Keratinocyte (primary cell): ENCODE measurements around the gene OGA. TPM values are rescaled to one million over a fixed set of nuclear protein-coding genes. Genes with fewer than 3 reads are reported as not detected.

ENCODE experiments used
- DNase-seq: peaks from one replicate; pipeline ENCODE4 v3.0.0-alpha.2; 2011; ENCODE audit warnings: low read depth, missing footprints, low spot score
- FAIRE-seq: peaks from 2 replicates; lab custom pipeline; 2011; peaks lifted over from hg19 to GRCh38; lab: Jason Lieb, UNC
- H2AFZ ChIP-seq: 2 replicates; pipeline ENCODE4 v1.6.0; 2012; ENCODE audit warnings: low read length, control low read depth, inconsistent platforms; ENCODE audit not compliant: control insufficient read depth
- H3K27ac ChIP-seq: 2 replicates; pipeline ENCODE4 v1.5.1; 2011; ENCODE audit warnings: low read length; ENCODE audit not compliant: control insufficient read depth, insufficient read depth
- H3K27me3 ChIP-seq: 3 replicates; pipeline ENCODE4 v1.6.0; 2011; ENCODE audit warnings: low read length; ENCODE audit not compliant: control insufficient read depth, insufficient read depth; ENCODE audit errors: extremely low read depth
- H3K36me3 ChIP-seq, 2 experiments: 2 replicates in 1 of 2; 3 replicates in 1 of 2; pipeline ENCODE4 v1.5.1; 2011; ENCODE audit warnings: low read length in 2 of 2, mild to moderate bottlenecking in 1 of 2; ENCODE audit not compliant: control insufficient read depth in 2 of 2, insufficient read depth in 2 of 2; ENCODE audit errors: extremely low read depth in 1 of 2
- H3K4me1 ChIP-seq: 3 replicates; pipeline ENCODE4 v1.5.1; 2011; ENCODE audit warnings: low read length; ENCODE audit not compliant: control insufficient read depth, insufficient read depth; ENCODE audit errors: extremely low read depth
- H3K4me2 ChIP-seq: 3 replicates; pipeline ENCODE4 v1.6.0; 2011; ENCODE audit warnings: low read depth, low read length; ENCODE audit not compliant: control insufficient read depth, insufficient read depth; ENCODE audit errors: extremely low read depth
- H3K4me3 ChIP-seq, 3 experiments: fragments of 200-600 bp in 1 of 3; sonication (generic) in 1 of 3; 2 replicates in 2 of 3; 3 replicates in 1 of 3; pipeline ENCODE4 v1.5.1; 2011 to 2016; ENCODE audit warnings: low read length in 3 of 3, mild to moderate bottlenecking in 3 of 3, control low read depth in 2 of 3, inconsistent platforms in 1 of 3, low read depth in 1 of 3, mixed read lengths in 1 of 3, mixed run types in 1 of 3, moderate library complexity in 1 of 3; ENCODE audit not compliant: control insufficient read depth in 2 of 3, insufficient read depth in 2 of 3; ENCODE audit errors: extremely low read depth in 1 of 3
- H3K79me2 ChIP-seq: 2 replicates; pipeline ENCODE4 v1.6.0; 2012; ENCODE audit warnings: low read length; ENCODE audit not compliant: control insufficient read depth, insufficient read depth
- H3K9ac ChIP-seq: 3 replicates; pipeline ENCODE4 v1.6.0; 2011; ENCODE audit warnings: low read length; ENCODE audit not compliant: control insufficient read depth, insufficient read depth; ENCODE audit errors: extremely low read depth
- H3K9me1 ChIP-seq: 3 replicates; pipeline ENCODE4 v1.6.0; 2011; ENCODE audit warnings: low read length; ENCODE audit not compliant: control insufficient read depth, insufficient read depth; ENCODE audit errors: extremely low read depth
- H3K9me3 ChIP-seq: 2 replicates; pipeline ENCODE4 v1.5.1; 2012; ENCODE audit warnings: low read depth, low read length; ENCODE audit not compliant: control insufficient read depth
- H4K20me1 ChIP-seq: 3 replicates; pipeline ENCODE4 v1.6.0; 2011; ENCODE audit warnings: low read length; ENCODE audit not compliant: control insufficient read depth, insufficient read depth; ENCODE audit errors: extremely low read depth
- CTCF ChIP-seq, 3 experiments: IDR thresholded peaks in 1 of 3; conservative IDR thresholded peaks in 1 of 3; optimal IDR thresholded peaks in 1 of 3; 2 replicates in 2 of 3; 3 replicates in 1 of 3; pipeline versions ENCODE3 to v1.5.1; 2011; ENCODE audit warnings: low read length in 3 of 3, mild to moderate bottlenecking in 3 of 3, moderate library complexity in 2 of 3, control low read depth in 1 of 3, inconsistent platforms in 1 of 3; ENCODE audit not compliant: insufficient read depth in 2 of 3; ENCODE audit errors: extremely low read depth in 1 of 3
- EZH2 ChIP-seq: IDR thresholded peaks from one replicate; pipeline ENCODE4 v1.6.1; 2012; ENCODE audit warnings: inconsistent platforms, mild to moderate bottlenecking, low read length, moderate library complexity
- dilution Hi-C: fragments of 300-500 bp; cut with MboI; formaldehyde crosslinking; loops from one replicate; pipeline ENCODE4 v1.7.0; 2020; ENCODE audit warnings: low sequenced_read_pairs; ENCODE audit not compliant: extremely low pct_ligation_motif_present
- polyA plus RNA-seq, 5 experiments: library from polyadenylated mRNA; depleted of rRNA in 3 of 5; stranded (reverse) in 3 of 5; stranded (forward) in 1 of 5; unstranded in 1 of 5; fragments of >200 nt; gene quantifications; 1 replicate in 1 of 5; 2 replicates in 3 of 5; 3 replicates in 1 of 5; pipeline versions ENCODE4 v1.2.1 to v1.2.3, GENCODE V29; 2011 to 2012; ENCODE audit warnings: missing spikeins in 2 of 5, low read depth in 1 of 5, low replicate concordance in 1 of 5

Gene OGA
- polyA plus RNA-seq, 1 donor (not counting 4 experiments of a cell fraction or from before 2014, with no cell fraction given): 104 TPM

- no peaks in the 10 kb centered on the region for H3K4me1 ChIP-seq
- no peaks in the 10 kb centered on the region for H3K9me3 ChIP-seq
- peaks cover 4% of the 10 kb centered on the region for H4K20me1 ChIP-seq
- no peak for TF ChIP-seq EZH2
- no peak for TF ChIP-seq CTCF (optimal IDR thresholded peaks at IDR 0.05 in 1 of 3, IDR thresholded peaks at IDR 0.05 in 1 of 3, conservative IDR thresholded peaks at IDR 0.05 in 1 of 3; ENCODE audit: extremely low read depth in 1 of 3, insufficient read depth in 2 of 3, low read length in 3 of 3)
- H3K27me3 ChIP-seq: no peaks in the 10 kb centered on the region
- no peak overlapping the region for H3K9ac ChIP-seq
- H3K4me3 ChIP-seq: no peak overlapping the region
- no peak overlapping the region for H3K4me2 ChIP-seq
- H3K79me2 ChIP-seq: no peaks in the 10 kb centered on the region
- H2AFZ ChIP-seq: no peak overlapping the region
- H3K36me3 ChIP-seq: peaks cover 0 to 8% of the 10 kb centered on the region in 2 experiments
- dilution Hi-C loops: no loop called here
- DNase-seq: no peak
- FAIRE-seq: no peak
- no peaks in the 10 kb centered on the region for H3K9me1 ChIP-seq
- H3K27ac ChIP-seq: no peak overlapping the region
Observed at GRCh38 chr10:101848894-101849351, 30.7 kb upstream of the OGA start.

- no peak for FAIRE-seq
- Histone ChIP-seq H2AFZ (no peak overlapping the region), H3K9me3 (no peaks in the 10 kb centered on the region), H4K20me1 (peaks cover 4% of the 10 kb centered on the region), H3K4me1 (no peaks in the 10 kb centered on the region), H3K9me1 (no peaks in the 10 kb centered on the region), H3K79me2 (no peaks in the 10 kb centered on the region), H3K4me2 (no peak overlapping the region), H3K36me3 (peaks cover 0 to 8% of the 10 kb centered on the region in 2 experiments), H3K4me3 (no peak overlapping the region), H3K9ac (no peak overlapping the region), H3K27ac (no peak overlapping the region), H3K27me3 (no peaks in the 10 kb centered on the region)
- DNase-seq: no peak
- TF ChIP-seq EZH2 (no peak), CTCF (optimal IDR thresholded peaks at IDR 0.05 in 1 of 3, IDR thresholded peaks at IDR 0.05 in 1 of 3, conservative IDR thresholded peaks at IDR 0.05 in 1 of 3; ENCODE audit: extremely low read depth in 1 of 3, insufficient read depth in 2 of 3, low read length in 3 of 3) (no peak)
- dilution Hi-C loops: no loop called here
Observed at GRCh38 chr10:101848408-101848807, 30.2 kb upstream of the OGA start.
